Testis (tissue), 3 donors: ENCODE measurements around the gene CWC15. TPM values are rescaled to one million over a fixed set of nuclear protein-coding genes. Genes with fewer than 3 reads are reported as not detected.
"Not testable (repeated sequence)": the region's sequence is repeated elsewhere in the genome, so short reads cannot be mapped to it uniquely, and the experiment has no call there.

Experiments
- DNase-seq: peaks from one replicate; pipeline ENCODE4 v3.0.0-alpha.2; 2019
- H3K27ac ChIP-seq, 2 donors: fragments of 200-600 bp; sonication (generic); one replicate each; pipeline ENCODE4 v1.5.1; 2019
- H3K27me3 ChIP-seq: fragments of 200-600 bp; sonication (generic); one replicate; pipeline ENCODE4 v1.5.1; 2019
- H3K36me3 ChIP-seq: fragments of 200-600 bp; sonication (generic); one replicate; pipeline ENCODE4 v1.5.1; 2017; ENCODE audit warnings: low read depth; ENCODE audit errors: missing control alignments
- H3K4me1 ChIP-seq: fragments of 200-600 bp; sonication (generic); one replicate; pipeline ENCODE4 v1.5.1; 2019
- H3K4me3 ChIP-seq, 2 donors: fragments of 200-600 bp; sonication (generic); one replicate each; pipeline ENCODE4 v1.5.1; 2017 to 2019
- H3K9me3 ChIP-seq: fragments of 200-600 bp; sonication (generic); one replicate; pipeline ENCODE4 v1.5.1; 2017
- CTCF ChIP-seq, 3 experiments: fragments of 450-650 bp in 2 of 3; fragments of 200-600 bp in 1 of 3; sonication (generic) in 1 of 3; IDR thresholded peaks; one replicate each; pipeline ENCODE4 v1.5.1; 2016 to 2019; ENCODE audit warnings: antibody characterized with exemption in 3 of 3, mild to moderate bottlenecking in 2 of 3, moderate library complexity in 1 of 3
- POLR2A ChIP-seq: fragments of 450-650 bp; IDR thresholded peaks from one replicate; pipeline ENCODE4 v1.6.1; 2017; ENCODE audit warnings: antibody characterized with exemption, mild to moderate bottlenecking, moderate library complexity
- WGBS, 2 donors: methylation state at CpG; one replicate each; pipeline ENCODE4 v1.1.5; 2018; 5-methylcytosine and 5-hydroxymethylcytosine counted together
- intact Hi-C: fragments of 100-400 bp; cut with DNase I; formaldehyde crosslinking; loops from one replicate; pipeline ENCODE4 v1.15.1; 2023; ENCODE audit warnings: low total_unique reads
- polyA plus RNA-seq: library from polyadenylated mRNA; stranded (reverse); fragments of 350-450 nt; fragmentation: Illumina TruSeq; extraction: RNeasy Lipid Tissue Mini Kit (QIAGEN cat#74804); gene quantifications from one replicate; pipeline ENCODE4 v1.2.3, GENCODE V29; 2014; ENCODE audit warnings: low read depth, low replicate concordance; ENCODE audit not compliant: insufficient read depth
- total RNA-seq, 2 donors: library from RNA; depleted of rRNA; stranded (reverse); fragments of >200 nt; gene quantifications; one replicate each; pipeline ENCODE4 v1.2.3, GENCODE V29; 2016

CWC15 gene
- total and polyA plus RNA-seq, 3 donors from 2014 or later = 59.2 to 101 (median 81.8) TPM

GRCh38 chr11:94924612-94925011, 48.7 kb downstream of the CWC15 start:
- DNase-seq = no peak
- H3K36me3 ChIP-seq = no peaks in the 10 kb centered on the region
- intact Hi-C loops = no loop called here
- no peak for TF ChIP-seq POLR2A
- no peak for TF ChIP-seq CTCF (IDR thresholded peaks at IDR 0.05)
- peaks cover 8% of the 10 kb centered on the region for H3K4me1 ChIP-seq
- H3K4me3 ChIP-seq = no peak overlapping the region
- 68 to 71% methylated on average over 5 of the region's 5 CpGs for WGBS, 2 donors
- H3K27me3 ChIP-seq = no peaks in the 10 kb centered on the region
- H3K9me3 ChIP-seq = no peaks in the 10 kb centered on the region
- no peak overlapping the region for H3K27ac ChIP-seq

- no peak for DNase-seq
- TF ChIP-seq CTCF (IDR thresholded peaks at IDR 0.05) (no peak), POLR2A (no peak)
- Histone ChIP-seq H3K9me3 (no peaks in the 10 kb centered on the region), H3K27ac (no peak overlapping the region), H3K36me3 (no peaks in the 10 kb centered on the region), H3K4me3 (no peak overlapping the region), H3K4me1 (peaks cover 8% of the 10 kb centered on the region), H3K27me3 (no peaks in the 10 kb centered on the region)
- intact Hi-C loops = no loop called here
- 72 to 79% methylated on average over 6 of the region's 6 CpGs for WGBS, 2 donors
Observed at GRCh38 chr11:94924171-94924572, 49.2 kb downstream of the CWC15 start.

- Histone ChIP-seq H3K27ac (no peak overlapping the region), H3K4me1 (peaks cover 8% of the 10 kb centered on the region), H3K4me3 (no peak overlapping the region), H3K9me3 (no peaks in the 10 kb centered on the region), H3K27me3 (no peaks in the 10 kb centered on the region), H3K36me3 (no peaks in the 10 kb centered on the region)
- no peak for TF ChIP-seq CTCF (IDR thresholded peaks at IDR 0.05)
- TF ChIP-seq POLR2A = no peak
- intact Hi-C loops = no loop called here
- WGBS, 2 donors = 87 to 100% methylated on average over 2 of the region's 2 CpGs
- no peak for DNase-seq
Observed at GRCh38 chr11:94923004-94923334, 50.4 kb downstream of the CWC15 start.

- intact Hi-C loops = no loop called here
- WGBS, 2 donors = 79 to 87% methylated on average over 5 of the region's 5 CpGs
- Histone ChIP-seq H3K9me3 (no peaks in the 10 kb centered on the region), H3K36me3 (no peaks in the 10 kb centered on the region), H3K27ac (no peak overlapping the region), H3K27me3 (no peaks in the 10 kb centered on the region), H3K4me1 (peaks cover 6% of the 10 kb centered on the region), H3K4me3 (no peak overlapping the region)
- no peak for DNase-seq
- TF ChIP-seq CTCF (IDR thresholded peaks at IDR 0.05) = no peak
- TF ChIP-seq POLR2A = no peak
Observed at GRCh38 chr11:94922321-94923003, 50.9 kb downstream of the CWC15 start.

- no peak for TF ChIP-seq CTCF (IDR thresholded peaks at IDR 0.05)
- TF ChIP-seq POLR2A = no peak
- H3K4me3 ChIP-seq = no peak overlapping the region
- no peaks in the 10 kb centered on the region for H3K4me1 ChIP-seq
- H3K36me3 ChIP-seq = no peaks in the 10 kb centered on the region
- no peak for DNase-seq
- no peaks in the 10 kb centered on the region for H3K9me3 ChIP-seq
- intact Hi-C loops = no loop called here
- no peak overlapping the region for H3K27ac ChIP-seq
- H3K27me3 ChIP-seq = no peaks in the 10 kb centered on the region
Observed at GRCh38 chr11:94920311-94920710, 53.0 kb downstream of the CWC15 start.

GRCh38 chr11:94913718-94914394, 59.5 kb downstream of the CWC15 start:
- 89 to 95% methylated on average over 2 of the region's 2 CpGs for WGBS, 2 donors
- H3K36me3 ChIP-seq, intact Hi-C loops, DNase-seq, H3K27me3 ChIP-seq, H3K27ac ChIP-seq, H3K4me3 ChIP-seq, H3K4me1 ChIP-seq, H3K9me3 ChIP-seq: not testable (repeated sequence)
